ENCODE results near the gene MAPK14.

- no peak for TF ChIP-seq CTCF (IDR thresholded peaks at IDR 0.05)
- no peak for TF ChIP-seq POLR2A (IDR thresholded peaks at IDR 0.05)
These were observed 34.5 kb upstream of the MAPK14 start for GRCh38 chr6:35993150-35993549.
